Transverse colon (tissue), 3 donors: ENCODE measurements around the gene ICE2.

Experiments
- CTCF ChIP-seq, 5 experiments: fragments of 200-600 bp in 3 of 5; fragments of 450-650 bp in 2 of 5; sonication (generic) in 3 of 5; IDR thresholded peaks; 1 replicate in 2 of 5; 2 replicates in 3 of 5; pipeline ENCODE4 v1.5.1; 2016 to 2017; ENCODE audit warnings: antibody characterized with exemption in 5 of 5, inconsistent platforms in 3 of 5, mild to moderate bottlenecking in 2 of 5, moderate library complexity in 1 of 5
- EP300 ChIP-seq: sonication (generic); formaldehyde crosslinking; IDR thresholded peaks from one replicate; pipeline ENCODE4 v1.6.1; 2017; ENCODE audit warnings: antibody characterized with exemption, low read depth

- TF ChIP-seq CTCF (IDR thresholded peaks at IDR 0.05) (no peak), EP300 (no peak)
These were observed 40.3 kb downstream of the ICE2 start for GRCh38 chr15:60438646-60439045.
